IMR-90 (cell line): Measurements from ENCODE around the gene FAM228B. TPM values are rescaled to one million over a fixed set of nuclear protein-coding genes. Genes with fewer than 3 reads are reported as not detected.

Experiments
- ATAC-seq: fragments of 200-7000 bp; cut with Tn5 transposase; 2 replicates; pipeline ENCODE4 v1.9.1; 2020; ENCODE audit warnings: low read depth, mild to moderate bottlenecking, moderate library complexity
- BruUV-seq: library from RNA; stranded (reverse); fragments of 400-500 nt; replicated peaks from 2 replicates; lab custom pipeline; 2021; lab: Mats Ljungman, UMichigan
- CTCF ChIA-PET: fragments of 300-600 bp; formaldehyde crosslinking; extraction: SDS; loops from one replicate; lab custom pipeline; 2021; ENCODE audit warnings: antibody characterized with exemption; lab: Yijun Ruan, JAX
- POLR2A ChIA-PET: fragments of 300-600 bp; sonication (Branson Sonifier 250); formaldehyde crosslinking; loops from one replicate; lab custom pipeline; 2022; ENCODE audit warnings: antibody characterized with exemption; ENCODE audit not compliant: unreplicated experiment; lab: Charles Lee
- DNase-seq: peaks from one replicate; pipeline ENCODE4 v3.0.0; 2013
- H2AFZ ChIP-seq: replicated peaks from 2 replicates; pipeline ENCODE3; 2013; ENCODE audit warnings: low read length, mild to moderate bottlenecking; ENCODE audit not compliant: poor library complexity
- H2AK5ac ChIP-seq: 2 replicates; pipeline ENCODE4 v1.6.1; 2013; ENCODE audit warnings: low read depth, low read length, inconsistent platforms
- H2AK9ac ChIP-seq: replicated peaks from 2 replicates; pipeline ENCODE3; 2013; ENCODE audit warnings: mild to moderate bottlenecking, low read depth, low read length, moderate library complexity; ENCODE audit not compliant: poor library complexity
- H2BK120ac ChIP-seq: 2 replicates; pipeline ENCODE4 v1.6.1; 2013; ENCODE audit warnings: low read depth, low read length, inconsistent platforms
- H2BK15ac ChIP-seq: 3 replicates; pipeline ENCODE4 v1.6.1; 2013; ENCODE audit warnings: low read depth, low read length, inconsistent platforms
- H2BK20ac ChIP-seq: 2 replicates; pipeline ENCODE4 v1.6.1; 2013; ENCODE audit warnings: low read depth, mild to moderate bottlenecking, inconsistent platforms, low read length, moderate library complexity
- H2BK5ac ChIP-seq: 2 replicates; pipeline ENCODE4 v1.6.1; 2013; ENCODE audit warnings: mild to moderate bottlenecking, low read depth, low read length, inconsistent platforms; ENCODE audit not compliant: poor library complexity, severe bottlenecking
- H3K14ac ChIP-seq: replicated peaks from 2 replicates; pipeline ENCODE4 v1.6.1; 2013; ENCODE audit warnings: low read depth, low read length, inconsistent platforms
- H3K18ac ChIP-seq: 2 replicates; pipeline ENCODE4 v1.6.1; 2013; ENCODE audit warnings: low read depth, low read length, control low read depth
- H3K23ac ChIP-seq: 2 replicates; pipeline ENCODE4 v1.6.1; 2013; ENCODE audit warnings: low read depth, low read length, inconsistent platforms
- H3K27ac ChIP-seq: 2 replicates; pipeline ENCODE4 v1.5.1; 2013; ENCODE audit warnings: mild to moderate bottlenecking, control low read depth, low read length; ENCODE audit not compliant: insufficient read depth
- H3K27me3 ChIP-seq: 2 replicates; pipeline ENCODE4 v1.6.1; 2013; ENCODE audit warnings: low read length; ENCODE audit not compliant: control insufficient read depth, insufficient read depth
- H3K36me3 ChIP-seq: 2 replicates; pipeline ENCODE4 v1.6.1; 2013; ENCODE audit warnings: low read length, mixed read lengths; ENCODE audit not compliant: control insufficient read depth, insufficient read depth
- H3K4ac ChIP-seq: 2 replicates; pipeline ENCODE4 v1.6.1; 2013; ENCODE audit warnings: low read depth, low read length, inconsistent platforms
- H3K4me1 ChIP-seq: 2 replicates; pipeline ENCODE4 v1.6.1; 2013; ENCODE audit warnings: low read length, mixed read lengths; ENCODE audit not compliant: control insufficient read depth, insufficient read depth
- H3K4me2 ChIP-seq: 2 replicates; pipeline ENCODE4 v1.6.1; 2013; ENCODE audit warnings: low read depth, mild to moderate bottlenecking, control low read depth, low read length, moderate library complexity
- H3K4me3 ChIP-seq: 2 replicates; pipeline ENCODE4 v1.5.1; 2013; ENCODE audit warnings: low read depth, mild to moderate bottlenecking, control low read depth, low read length, moderate library complexity; ENCODE audit not compliant: insufficient read depth
- H3K56ac ChIP-seq: 2 replicates; pipeline ENCODE4 v1.6.1; 2013; ENCODE audit warnings: low read length, inconsistent platforms; ENCODE audit not compliant: insufficient read depth; ENCODE audit errors: extremely low read depth
- H3K79me1 ChIP-seq, 2 experiments: 2 replicates each; pipeline ENCODE4 v1.6.1; 2013; ENCODE audit warnings: low read length in 2 of 2, inconsistent platforms in 1 of 2, low read depth in 1 of 2
- H3K9ac ChIP-seq: 2 replicates; pipeline ENCODE4 v1.6.1; 2013; ENCODE audit warnings: low read depth, low read length, control low read depth
- H3K9me1 ChIP-seq: 2 replicates; pipeline ENCODE4 v1.6.1; 2013; ENCODE audit warnings: low read length, inconsistent platforms; ENCODE audit not compliant: insufficient read depth
- H3K9me3 ChIP-seq: 2 replicates; pipeline ENCODE4 v1.6.1; 2013; ENCODE audit warnings: low read length; ENCODE audit not compliant: control insufficient read depth, insufficient read depth
- H4K20me1 ChIP-seq: 2 replicates; pipeline ENCODE4 v1.6.1; 2013; ENCODE audit warnings: low read length, inconsistent platforms; ENCODE audit not compliant: insufficient read depth
- H4K5ac ChIP-seq: 2 replicates; pipeline ENCODE4 v1.6.1; 2013; ENCODE audit warnings: mild to moderate bottlenecking, low read depth, low read length, control low read depth
- H4K8ac ChIP-seq, 2 experiments: 2 replicates each; pipeline ENCODE4 v1.6.1; 2013; ENCODE audit warnings: low read depth in 2 of 2, low read length in 2 of 2, control low read depth in 1 of 2, inconsistent platforms in 1 of 2
- H4K91ac ChIP-seq: 2 replicates; pipeline ENCODE4 v1.6.1; 2013; ENCODE audit warnings: low read depth, low read length, inconsistent platforms; ENCODE audit not compliant: insufficient read depth
- BHLHE40 ChIP-seq: fragments of 150-350 bp; IDR thresholded peaks from 2 replicates; pipeline ENCODE4 v1.6.1; 2016; ENCODE audit warnings: mild to moderate bottlenecking, low read depth, low read length
- CEBPB ChIP-seq: IDR thresholded peaks from 2 replicates; pipeline ENCODE4 v1.6.1; 2012; ENCODE audit warnings: low read depth, low read length, improper control_type of control experiment
- MXI1 ChIP-seq: IDR thresholded peaks from 2 replicates; pipeline ENCODE4 v1.6.1; 2012; ENCODE audit warnings: low read depth, mild to moderate bottlenecking, low read length, moderate library complexity, borderline replicate concordance
- RAD21 ChIP-seq: IDR thresholded peaks from 2 replicates; pipeline ENCODE4 v1.6.1; 2012; ENCODE audit warnings: low read length, improper control_type of control experiment
- RFX5 ChIP-seq: IDR thresholded peaks from 2 replicates; pipeline ENCODE4 v1.8.0; 2012; ENCODE audit warnings: low read depth, mild to moderate bottlenecking, low read length, moderate library complexity
- WGBS, 2 experiments: methylation state at CpG; one replicate each; pipeline versions ENCODE4 v1.1.5 to v1.1.7; 2013; ENCODE audit warnings: missing lambda C conversion rate in 2 of 2; ENCODE audit not compliant: insufficient read length in 1 of 2; ENCODE audit errors: extremely low coverage in 2 of 2; 5-methylcytosine and 5-hydroxymethylcytosine counted together
- dilution Hi-C: fragments of 300-500 bp; cut with HindIII; formaldehyde crosslinking; loops from one replicate; pipeline ENCODE4 v1.14.3; 2018; ENCODE audit warnings: low sequenced_read_pairs; ENCODE audit not compliant: unreplicated experiment
- in situ Hi-C: fragments of 300-500 bp; cut with MboI; formaldehyde crosslinking; loops from 3 replicates; pipeline ENCODE4 v1.14.3; 2019; ENCODE audit warnings: low sequenced_read_pairs, inconsistent platforms, mixed read lengths
- intact Hi-C: fragments of 100-400 bp; cut with micrococcal nuclease; formaldehyde crosslinking; loops from 2 replicates; pipeline ENCODE4 v1.10.0; 2022
- polyA plus RNA-seq, 3 experiments: library from polyadenylated mRNA; depleted of rRNA; stranded (reverse); fragments of >200 nt; gene quantifications; 2 replicates each; pipeline ENCODE4 v1.2.3, GENCODE V29; 2012; ENCODE audit warnings: low replicate concordance in 1 of 3
- total RNA-seq: library from RNA; depleted of rRNA; stranded (reverse); fragments of >200 nt; gene quantifications from 2 replicates; pipeline ENCODE4 v1.2.3, GENCODE V29; 2012

FAM228B gene
- total and polyA plus RNA-seq, 2 of the 4 experiments (the other 2 are of a cell fraction), result 2.0 to 2.9 TPM

DNA sequence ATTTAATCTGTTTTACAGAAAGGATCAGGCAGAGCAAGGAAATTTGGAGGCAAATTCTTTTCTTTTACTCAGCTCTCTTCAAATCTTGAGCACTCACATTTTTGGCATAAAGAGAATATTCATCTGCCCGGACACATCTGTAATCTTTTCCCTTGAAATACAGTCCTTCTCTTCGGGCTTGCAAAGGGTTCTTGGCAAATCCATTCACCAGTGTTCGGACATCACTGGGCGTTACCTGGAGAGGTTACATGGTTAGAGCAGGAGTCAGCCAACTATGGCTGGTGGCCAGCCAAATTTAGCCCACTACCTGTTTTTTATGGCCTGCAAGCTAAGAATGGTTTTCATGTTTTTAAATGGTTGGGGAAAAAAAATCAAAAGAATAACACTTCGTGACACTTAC lies 2.2 kb upstream of the FAM228B start:
- Histone ChIP-seq H4K91ac (no peak overlapping the region), H2AFZ (no peak overlapping the region), H3K4ac (no peak overlapping the region), H3K9me3 (no peaks in the 10 kb centered on the region), H3K27ac (no peak overlapping the region), H3K36me3 (no peaks in the 10 kb centered on the region), H3K9ac (no peak overlapping the region), H4K5ac (no peak overlapping the region), H3K9me1 (peaks cover 6% of the 10 kb centered on the region), H2BK20ac (no peak overlapping the region), H3K4me1 (no peaks in the 10 kb centered on the region), H2BK15ac (no peak overlapping the region), H3K79me1 (peaks cover 20 to 24% of the 10 kb centered on the region in 2 experiments), H4K20me1 (no peaks in the 10 kb centered on the region), H2AK9ac (no peak overlapping the region), H3K4me3 (no peak overlapping the region), H3K4me2 (no peak overlapping the region), H2BK5ac (no peak overlapping the region), H3K14ac (no peak overlapping the region), H3K27me3 (no peaks in the 10 kb centered on the region), H3K23ac (no peak overlapping the region), H2AK5ac (no peak overlapping the region), H4K8ac (no peak overlapping the region), H2BK120ac (no peak overlapping the region), H3K56ac (no peak overlapping the region), H3K18ac (no peak overlapping the region)
- in situ Hi-C loops (no loop called here), intact Hi-C loops (no loop called here), dilution Hi-C loops (no loop called here)
- DNase-seq (no peak), ATAC-seq (no peak)
- no TSS peak for BruUV-seq
- CTCF ChIA-PET, result no interaction called here
- TF ChIP-seq RFX5 (no peak), CEBPB (no peak), RAD21 (no peak), BHLHE40 (no peak), MXI1 (no peak)
- WGBS, 2 experiments, result no CpG with 5 or more reads among the region's 5 CpGs
- POLR2A ChIA-PET, result no interaction called here
